Astrocyte (in vitro differentiated cells and primary cell): ENCODE measurements around the gene THOC5. TPM values are rescaled to one million over a fixed set of nuclear protein-coding genes. Genes with fewer than 3 reads are reported as not detected.
"Not testable (repeated sequence)": the region's sequence is repeated elsewhere in the genome, so short reads cannot be mapped to it uniquely, and the experiment has no call there.

ENCODE experiments used
- DNase-seq: peaks from one replicate; pipeline ENCODE4 v3.0.0-alpha.2; 2010; ENCODE audit warnings: low read depth
- FAIRE-seq: peaks from 2 replicates; lab custom pipeline; 2011; peaks lifted over from hg19 to GRCh38; lab: Jason Lieb, UNC
- H2AFZ ChIP-seq: 2 replicates; pipeline ENCODE4 v1.6.0; 2012; ENCODE audit warnings: low read depth, low read length, inconsistent platforms
- H3K27ac ChIP-seq: 2 replicates; pipeline ENCODE4 v1.5.1; 2011; ENCODE audit warnings: low read depth, low read length, inconsistent platforms
- H3K27me3 ChIP-seq: 2 replicates; pipeline ENCODE4 v1.6.0; 2011; ENCODE audit warnings: low read length, inconsistent platforms; ENCODE audit not compliant: insufficient read depth
- H3K36me3 ChIP-seq: 2 replicates; pipeline ENCODE4 v1.5.1; 2011; ENCODE audit warnings: low read length, inconsistent platforms; ENCODE audit not compliant: insufficient read depth
- H3K4me1 ChIP-seq: 2 replicates; pipeline ENCODE4 v1.5.1; 2011; ENCODE audit warnings: low read length, inconsistent platforms; ENCODE audit not compliant: insufficient read depth
- H3K4me2 ChIP-seq: 2 replicates; pipeline ENCODE4 v1.6.0; 2012; ENCODE audit warnings: low read length, inconsistent platforms
- H3K4me3 ChIP-seq: 2 replicates; pipeline ENCODE4 v1.5.1; 2011; ENCODE audit warnings: low read depth, mild to moderate bottlenecking, low read length, inconsistent platforms; ENCODE audit not compliant: insufficient read depth
- H3K79me2 ChIP-seq: 2 replicates; pipeline ENCODE4 v1.6.0; 2012; ENCODE audit warnings: mild to moderate bottlenecking, low read length, inconsistent platforms; ENCODE audit not compliant: insufficient read depth
- H3K9ac ChIP-seq: 2 replicates; pipeline ENCODE4 v1.6.0; 2012; ENCODE audit warnings: mild to moderate bottlenecking, low read length, inconsistent platforms
- H3K9me3 ChIP-seq: 2 replicates; pipeline ENCODE4 v1.5.1; 2012; ENCODE audit warnings: low read depth, mild to moderate bottlenecking, low read length, inconsistent platforms; ENCODE audit not compliant: insufficient read depth
- H4K20me1 ChIP-seq: 2 replicates; pipeline ENCODE4 v1.6.0; 2012; ENCODE audit warnings: low read length, inconsistent platforms; ENCODE audit not compliant: insufficient read depth
- H3K27ac Mint-ChIP-seq: one replicate; pipeline ENCODE4 v1.8.0; 2021; ENCODE audit warnings: mild to moderate bottlenecking, mixed read lengths; ENCODE audit not compliant: unreplicated experiment
- H3K27me3 Mint-ChIP-seq: one replicate; pipeline ENCODE4 v1.8.0; 2021; ENCODE audit warnings: low read depth, mixed read lengths; ENCODE audit not compliant: unreplicated experiment
- H3K36me3 Mint-ChIP-seq: one replicate; pipeline ENCODE4 v1.8.0; 2021; ENCODE audit warnings: low read depth, mixed read lengths; ENCODE audit not compliant: unreplicated experiment
- H3K4me1 Mint-ChIP-seq: one replicate; pipeline ENCODE4 v1.8.0; 2021; ENCODE audit warnings: low read depth, mixed read lengths; ENCODE audit not compliant: unreplicated experiment
- H3K4me3 Mint-ChIP-seq: one replicate; pipeline ENCODE4 v1.8.0; 2021; ENCODE audit warnings: mild to moderate bottlenecking, moderate library complexity, mixed read lengths; ENCODE audit not compliant: unreplicated experiment
- H3K9me3 Mint-ChIP-seq: one replicate; pipeline ENCODE4 v1.8.0; 2021; ENCODE audit warnings: mild to moderate bottlenecking, mixed read lengths; ENCODE audit not compliant: unreplicated experiment
- CTCF ChIP-seq: IDR thresholded peaks from 2 replicates; pipeline ENCODE4 v1.5.1; 2011; ENCODE audit warnings: low read depth, mild to moderate bottlenecking, inconsistent platforms, low read length, moderate library complexity; ENCODE audit not compliant: insufficient read depth
- EZH2 ChIP-seq: IDR thresholded peaks from 2 replicates; pipeline ENCODE4 v1.6.1; 2012; ENCODE audit warnings: mild to moderate bottlenecking, low read length, inconsistent platforms; ENCODE audit not compliant: insufficient read depth
- total RNA-seq: library from RNA; stranded (reverse); gene quantifications from 2 replicates; pipeline ENCODE4 v1.2.1, GENCODE V29; 2021

The THOC5 gene
- total RNA-seq, 1 donor from 2014 or later, result 85.0 TPM

- H3K4me3 Mint-ChIP-seq, result no peak overlapping the region
- Histone ChIP-seq H3K27me3 (no peaks in the 10 kb centered on the region), H3K4me2 (no peak overlapping the region), H3K4me1 (no peaks in the 10 kb centered on the region), H3K27ac (no peak overlapping the region), H3K36me3 (peaks cover 13% of the 10 kb centered on the region), H3K4me3 (no peak overlapping the region), H3K9me3 (no peaks in the 10 kb centered on the region), H3K79me2 (no peaks in the 10 kb centered on the region), H4K20me1 (peaks cover 8% of the 10 kb centered on the region), H2AFZ (no peak overlapping the region), H3K9ac (no peak overlapping the region)
- H3K27ac Mint-ChIP-seq, result no peak overlapping the region
- H3K4me1 Mint-ChIP-seq, result no peaks in the 10 kb centered on the region
- no peaks in the 10 kb centered on the region for H3K27me3 Mint-ChIP-seq
- peaks cover 2% of the 10 kb centered on the region for H3K9me3 Mint-ChIP-seq
- TF ChIP-seq CTCF (no peak), EZH2 (no peak)
- FAIRE-seq (no peak), DNase-seq (no peak)
- peaks cover 13% of the 10 kb centered on the region for H3K36me3 Mint-ChIP-seq
Observed at GRCh38 chr22:29567338-29567737, 13.8 kb upstream of the THOC5 start.

GRCh38 chr22:29566513-29566912, 13.0 kb upstream of the THOC5 start:
- H3K27ac ChIP-seq, H3K9me3 ChIP-seq, FAIRE-seq, H3K4me2 ChIP-seq, H3K27me3 ChIP-seq, H3K27me3 Mint-ChIP-seq, DNase-seq, H3K4me3 ChIP-seq, H3K4me3 Mint-ChIP-seq, H3K4me1 Mint-ChIP-seq, H3K4me1 ChIP-seq, H4K20me1 ChIP-seq, H2AFZ ChIP-seq, H3K79me2 ChIP-seq, H3K9ac ChIP-seq, H3K27ac Mint-ChIP-seq, H3K9me3 Mint-ChIP-seq: not testable (repeated sequence)
- peaks cover 16% of the 10 kb centered on the region for H3K36me3 ChIP-seq
- H3K36me3 Mint-ChIP-seq, result peaks cover 20% of the 10 kb centered on the region

GRCh38 chr22:29563652-29564460, 10.3 kb upstream of the THOC5 start:
- H3K4me1 ChIP-seq, result no peaks in the 10 kb centered on the region
- H3K9me3 ChIP-seq, result no peaks in the 10 kb centered on the region
- DNase-seq (no peak), FAIRE-seq (no peak)
- no peak overlapping the region for H3K27ac ChIP-seq
- Mint-ChIP-seq H3K27ac (no peak overlapping the region), H3K36me3 (peaks cover 32% of the 10 kb centered on the region), H3K4me3 (no peak overlapping the region), H3K27me3 (no peaks in the 10 kb centered on the region), H3K9me3 (peaks cover 2% of the 10 kb centered on the region), H3K4me1 (no peaks in the 10 kb centered on the region)
- peaks cover 25% of the 10 kb centered on the region for H3K36me3 ChIP-seq
- no peak overlapping the region for H3K4me3 ChIP-seq
- no peaks in the 10 kb centered on the region for H3K79me2 ChIP-seq
- no peak overlapping the region for H3K9ac ChIP-seq
- H3K4me2 ChIP-seq, result no peak overlapping the region
- no peak overlapping the region for H2AFZ ChIP-seq
- H4K20me1 ChIP-seq, result no peaks in the 10 kb centered on the region
- H3K27me3 ChIP-seq, result no peaks in the 10 kb centered on the region
- TF ChIP-seq CTCF, result no peak
- no peak for TF ChIP-seq EZH2
